ENCODE results near the gene STARD13. TPM values are rescaled to one million over a fixed set of nuclear protein-coding genes. Genes with fewer than 3 reads are reported as not detected.

Gene STARD13
- total RNA-seq, 3 donors from 2014 or later, result 34.5 to 92.4 (median 35.2) TPM

DNA sequence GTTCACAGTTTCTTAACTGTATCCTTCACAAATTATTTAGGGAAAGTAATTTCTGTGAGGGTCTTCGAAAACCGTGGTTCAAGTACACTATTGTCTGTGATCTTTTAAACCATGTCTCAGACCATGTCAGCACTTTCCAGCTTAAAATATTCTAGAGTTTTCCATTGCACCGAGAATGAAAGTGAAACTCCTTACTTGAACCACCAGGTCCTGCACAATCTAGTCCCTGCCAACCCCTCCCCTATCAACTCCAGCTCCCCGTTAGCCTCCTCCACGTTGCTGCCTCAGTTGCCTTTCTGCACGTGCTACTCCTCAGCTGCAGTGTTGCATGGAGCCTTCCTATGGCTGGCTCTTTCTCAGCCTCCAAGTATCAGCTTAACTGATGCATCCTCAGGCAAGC, 7.2 kb upstream of the STARD13 start:
- Histone ChIP-seq H3K4me3 (no peak overlapping the region), H3K9me3 (no peaks in the 10 kb centered on the region), H3K36me3 (ENCODE audit: low read depth) (no peaks in the 10 kb centered on the region), H3K4me1 (ENCODE audit: low read depth) (no peaks in the 10 kb centered on the region)
- intact Hi-C loops (cut with DNase I, micrococcal nuclease), result no loop called here
- TF ChIP-seq, protein P1, sequence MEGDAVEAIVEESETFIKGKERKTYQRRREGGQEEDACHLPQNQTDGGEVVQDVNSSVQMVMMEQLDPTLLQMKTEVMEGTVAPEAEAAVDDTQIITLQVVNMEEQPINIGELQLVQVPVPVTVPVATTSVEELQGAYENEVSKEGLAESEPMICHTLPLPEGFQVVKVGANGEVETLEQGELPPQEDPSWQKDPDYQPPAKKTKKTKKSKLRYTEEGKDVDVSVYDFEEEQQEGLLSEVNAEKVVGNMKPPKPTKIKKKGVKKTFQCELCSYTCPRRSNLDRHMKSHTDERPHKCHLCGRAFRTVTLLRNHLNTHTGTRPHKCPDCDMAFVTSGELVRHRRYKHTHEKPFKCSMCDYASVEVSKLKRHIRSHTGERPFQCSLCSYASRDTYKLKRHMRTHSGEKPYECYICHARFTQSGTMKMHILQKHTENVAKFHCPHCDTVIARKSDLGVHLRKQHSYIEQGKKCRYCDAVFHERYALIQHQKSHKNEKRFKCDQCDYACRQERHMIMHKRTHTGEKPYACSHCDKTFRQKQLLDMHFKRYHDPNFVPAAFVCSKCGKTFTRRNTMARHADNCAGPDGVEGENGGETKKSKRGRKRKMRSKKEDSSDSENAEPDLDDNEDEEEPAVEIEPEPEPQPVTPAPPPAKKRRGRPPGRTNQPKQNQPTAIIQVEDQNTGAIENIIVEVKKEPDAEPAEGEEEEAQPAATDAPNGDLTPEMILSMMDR (IDR thresholded peaks at IDR 0.05), result no peak
- DNase-seq (no peak), ATAC-seq (no peak)

- no peaks in the 10 kb centered on the region for H3K36me3 ChIP-seq (ENCODE audit: low read depth)
- TF ChIP-seq, protein P1 (IDR thresholded peaks at IDR 0.05), result no peak
- intact Hi-C loops (cut with DNase I, micrococcal nuclease), result no loop called here
These were observed 4.9 kb upstream of the STARD13 start for GRCh38 chr13:33290421-33290965.

DNA sequence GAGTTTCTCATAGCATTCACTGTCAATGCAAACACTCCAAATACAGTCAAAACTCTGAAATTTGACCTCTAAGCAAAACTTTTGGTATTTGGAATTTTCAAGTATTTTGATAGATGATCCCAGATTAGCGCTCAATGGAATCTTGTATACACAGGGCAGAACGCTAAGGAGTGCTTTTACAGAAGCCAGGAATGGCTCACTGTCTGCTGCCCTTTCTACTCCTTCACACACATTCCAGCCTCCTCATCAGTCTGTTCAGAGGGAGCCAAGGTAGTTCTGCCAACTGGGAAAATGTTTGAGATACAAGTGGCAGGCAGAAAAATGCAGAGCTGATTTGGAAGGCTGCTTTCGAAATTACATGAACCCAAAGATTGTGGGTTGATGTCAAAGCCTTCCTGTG, 4.4 kb upstream of the STARD13 start:
- Histone ChIP-seq H3K4me1 (ENCODE audit: low read depth) (no peaks in the 10 kb centered on the region), H3K36me3 (ENCODE audit: low read depth) (no peaks in the 10 kb centered on the region), H3K4me3 (no peak overlapping the region), H3K9me3 (no peaks in the 10 kb centered on the region)
- intact Hi-C loops (cut with DNase I, micrococcal nuclease), result no loop called here
- ATAC-seq (no peak), DNase-seq (no peak)
- TF ChIP-seq, protein P1 (IDR thresholded peaks at IDR 0.05), result no peak

More at GRCh38 chr13:33290421-33290965, 4.9 kb upstream of the STARD13 start:
- DNase-seq (no peak), ATAC-seq (no peak)
- no peaks in the 10 kb centered on the region for H3K4me1 ChIP-seq (ENCODE audit: low read depth)
- no peaks in the 10 kb centered on the region for H3K9me3 ChIP-seq
- H3K4me3 ChIP-seq, result no peak overlapping the region

DNA sequence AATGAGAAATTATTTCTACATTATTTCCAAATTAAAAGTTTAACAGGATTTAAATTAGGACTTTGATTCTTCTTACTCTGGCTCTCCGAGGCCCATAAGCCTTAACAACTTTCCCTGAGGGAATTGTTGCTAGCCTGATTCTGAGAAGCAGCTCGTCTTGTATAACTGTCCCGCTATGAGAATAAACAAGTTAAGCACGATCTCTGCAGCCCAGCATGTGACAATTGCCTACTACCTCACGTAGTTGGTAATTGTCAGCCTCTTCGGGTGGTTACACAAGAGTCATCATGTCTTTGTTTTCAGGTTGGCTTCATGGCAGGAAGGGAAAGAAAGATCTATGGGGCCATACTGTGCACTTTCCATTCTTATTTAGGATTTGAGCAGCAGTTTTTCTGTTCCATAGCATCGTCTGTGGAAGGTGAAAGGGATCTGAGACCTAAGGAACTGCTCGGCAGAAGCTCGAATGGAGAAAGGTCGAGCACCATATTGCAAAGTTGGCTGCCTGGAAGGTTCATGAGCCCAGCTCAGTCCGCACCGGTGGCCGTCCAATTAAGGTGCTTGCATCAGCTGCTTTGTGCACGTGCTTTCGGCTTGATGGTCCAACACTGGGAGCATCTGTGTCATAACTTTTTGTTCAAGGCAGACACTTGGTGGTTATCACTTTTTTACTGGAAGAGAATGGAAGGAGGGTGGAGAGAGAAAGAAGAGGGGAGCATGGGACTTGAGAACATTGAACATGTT, 1.8 kb upstream of the STARD13 start:
- peaks cover 5% of the 10 kb centered on the region for H3K4me1 ChIP-seq (ENCODE audit: low read depth)
- H3K4me3 ChIP-seq, result no peak overlapping the region
- DNase-seq (no peak), ATAC-seq (no peak)
- intact Hi-C loops (cut with DNase I, micrococcal nuclease), result no loop called here
- H3K36me3 ChIP-seq (ENCODE audit: low read depth), result no peaks in the 10 kb centered on the region
- TF ChIP-seq, protein P1 (IDR thresholded peaks at IDR 0.05), result no peak
- no peaks in the 10 kb centered on the region for H3K9me3 ChIP-seq

GRCh38 chr13:33286128-33286527, 573 bp upstream of the STARD13 start:
- H3K4me3 ChIP-seq, result peak overlapping the region; percentile 25
- no peaks in the 10 kb centered on the region for H3K9me3 ChIP-seq
- peaks cover 5% of the 10 kb centered on the region for H3K4me1 ChIP-seq (ENCODE audit: low read depth)
- ATAC-seq, result peak; percentile 29
- peak in 1 of 3 donors; percentile 42 for DNase-seq
- TF ChIP-seq, protein P1 (IDR thresholded peaks at IDR 0.05), result no peak
- H3K36me3 ChIP-seq (ENCODE audit: low read depth), result no peaks in the 10 kb centered on the region
- intact Hi-C loops (cut with DNase I, micrococcal nuclease), result no loop called here
